ENCODE measurements around the gene UQCRC2.

- TF ChIP-seq CTCF (IDR thresholded peaks at IDR 0.05 in 2 of 3, conservative IDR thresholded peaks at IDR 0.05 in 1 of 3; ENCODE audit: borderline replicate concordance in 1 of 3, insufficient read depth in 1 of 3, low read depth in 2 of 3, low read length in 2 of 3) (no peak), POLR2A (IDR thresholded peaks at IDR 0.05; ENCODE audit: borderline replicate concordance, extremely low read depth, insufficient read depth, insufficient read length) (no peak), SP1 (IDR thresholded peaks at IDR 0.05; ENCODE audit: low read depth) (no peak)
Observed at GRCh38 chr16:22013486-22013885, 60.3 kb downstream of the UQCRC2 start.
